Measurements from ENCODE around the gene FAM20C.

Gene FAM20C

DNA sequence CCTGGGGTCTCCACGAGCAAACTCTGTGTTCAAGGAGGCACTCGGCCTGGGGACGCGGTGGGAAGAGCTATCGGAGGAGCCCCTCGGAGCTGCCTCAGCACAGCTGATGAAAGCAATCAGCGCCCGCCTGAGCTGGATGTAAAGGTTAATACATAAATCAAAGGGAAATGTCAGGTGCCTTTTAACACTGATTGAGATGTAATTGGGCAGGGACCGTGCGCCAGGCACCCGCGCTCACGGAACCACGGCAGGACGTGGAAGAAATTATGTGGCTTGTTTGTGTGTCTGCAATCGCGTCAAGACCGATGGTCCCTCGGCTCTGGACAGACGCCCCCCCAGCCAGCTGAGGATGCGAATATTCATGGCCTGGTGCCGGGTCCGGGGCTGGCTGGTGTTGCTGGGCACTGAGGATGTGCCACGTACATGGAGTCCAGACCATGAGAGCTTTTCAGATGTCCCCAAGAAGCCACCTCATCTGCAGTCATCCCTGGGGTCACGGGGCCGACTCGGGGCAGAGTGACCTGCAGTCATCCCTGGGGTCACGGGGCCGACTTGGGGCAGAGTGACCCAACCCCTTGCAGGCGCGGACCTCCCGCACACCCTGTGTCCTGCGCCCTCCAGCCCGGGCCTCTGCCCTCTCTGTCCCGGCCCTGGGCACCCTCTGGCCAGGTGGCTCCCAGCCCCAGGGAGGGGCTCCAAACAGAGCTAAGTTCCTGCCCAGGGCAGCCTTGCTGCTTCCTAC lies 113.2 kb downstream of the FAM20C start:
- no peak for DNase-seq (ENCODE audit: low spot score)

DNA sequence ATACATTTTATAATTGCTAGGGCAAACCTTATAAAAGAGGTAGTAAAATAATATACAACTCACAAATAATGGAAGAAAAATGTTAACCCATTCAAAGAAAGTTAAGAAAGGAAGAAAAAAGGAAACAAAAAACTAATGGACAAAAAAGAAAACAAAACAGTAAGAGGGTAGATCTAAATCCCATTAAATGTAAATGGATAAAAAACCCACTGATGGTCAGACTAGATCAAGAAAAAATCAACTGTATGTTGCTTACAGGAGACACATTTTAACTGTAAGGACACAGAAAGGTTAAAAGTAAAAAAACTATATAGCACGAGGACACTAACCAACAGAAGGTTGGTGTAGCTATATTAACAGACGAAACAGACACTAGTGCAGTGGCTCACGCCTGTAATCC lies 115.6 kb downstream of the FAM20C start:
- no peak for DNase-seq (ENCODE audit: low spot score)

DNA sequence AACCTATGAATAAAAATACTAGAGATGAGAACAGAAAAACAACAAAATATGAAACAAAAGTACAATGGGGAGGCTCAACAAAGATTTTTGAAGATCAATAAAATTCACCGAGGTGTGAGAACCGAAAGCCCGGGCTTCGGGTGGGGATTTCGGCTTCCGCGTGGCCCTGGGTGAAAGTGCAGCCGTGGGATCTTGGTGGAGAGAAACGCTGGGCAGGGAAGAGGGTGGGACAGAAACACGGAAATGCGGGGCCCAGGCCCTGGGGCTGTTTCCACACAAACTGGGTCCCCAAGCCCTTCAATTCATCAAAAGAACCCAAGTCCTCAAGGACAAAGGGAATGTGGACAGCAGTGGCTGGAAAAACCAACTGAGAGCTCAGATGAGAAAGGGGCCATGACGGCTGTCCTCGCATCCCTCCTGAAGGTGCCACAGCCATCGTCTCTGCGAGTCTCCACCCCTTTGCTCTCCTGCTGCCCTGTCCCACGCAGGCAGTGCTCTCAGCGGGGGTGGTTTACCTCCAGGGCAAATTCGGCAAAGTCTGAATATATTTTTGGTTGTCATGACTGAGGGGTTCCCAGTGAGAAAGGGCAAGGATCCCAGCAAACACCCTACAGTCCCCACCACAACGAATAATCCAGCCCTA lies 117.3 kb downstream of the FAM20C start:
- no peak for DNase-seq (ENCODE audit: low spot score)
